ENCODE results near the gene CLCN2. TPM values are rescaled to one million over a fixed set of nuclear protein-coding genes. Genes with fewer than 3 reads are reported as not detected.

Gene CLCN2
- total and polyA plus RNA-seq, 7 experiments from 2014 or later = 0.91 to 6.0 (median 3.8) TPM

DNA sequence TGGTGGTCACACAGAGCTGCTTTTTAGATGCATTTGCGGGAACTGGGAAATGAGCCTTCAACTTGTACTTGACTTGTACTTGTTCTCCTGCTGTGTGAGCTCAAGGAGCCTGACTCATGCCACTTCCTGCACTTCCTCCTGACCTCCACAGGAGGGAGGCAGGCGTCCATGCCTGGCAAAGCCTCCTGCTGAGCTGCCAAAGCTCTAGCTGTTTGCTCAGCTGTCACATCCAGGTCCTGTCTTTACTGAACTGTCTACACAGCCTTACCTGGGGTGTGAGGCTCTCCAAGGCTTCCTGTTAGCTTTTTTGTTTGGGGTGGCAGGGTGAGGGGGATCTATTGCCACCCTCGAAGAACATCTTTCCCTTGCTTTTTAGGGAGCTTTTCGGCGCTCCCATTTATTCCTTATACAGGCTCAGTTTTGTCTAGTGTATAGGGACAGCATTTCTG, 10.2 kb upstream of the CLCN2 start:
- no peaks in the 10 kb centered on the region for H3K27me3 ChIP-seq (ENCODE audit: control insufficient read depth in 2 of 2, insufficient read depth in 2 of 2, low read length in 2 of 2)
- intact Hi-C loops (cut with micrococcal nuclease) = loop anchor here (1.0 to 5.0 kb wide), 5 partner anchors 46 to 406 kb away; no protein-coding TSS in a partner anchor
- H3K36me3 ChIP-seq (ENCODE audit: control insufficient read depth in 2 of 3, insufficient read depth in 3 of 3, low read length in 3 of 3) = peaks cover 0 to 26% (median 6%) of the 10 kb centered on the region in 3 experiments
- peaks cover 5 to 18% (median 10%) of the 10 kb centered on the region in 7 donors for H3K4me1 Mint-ChIP-seq
- peaks cover 6 to 24% (median 18%) of the 10 kb centered on the region in 5 donors for H3K36me3 Mint-ChIP-seq
- H3K9me3 ChIP-seq (ENCODE audit: control insufficient read depth in 2 of 3, low read length in 3 of 3) = no peaks in the 10 kb centered on the region
- POLR2A ChIA-PET = interaction anchor here (2.0 kb wide), 1 partner anchor 9 kb away, joined by 7 read pairs; no protein-coding TSS in a partner anchor
- no peak overlapping the region for H3K4me3 Mint-ChIP-seq
- H3K27ac Mint-ChIP-seq = peak overlapping the region in 8 of 9 donors; percentile 4 to 65 (median 26)
- H3K9me3 Mint-ChIP-seq = peaks cover 0 to 5% (median 0%) of the 10 kb centered on the region in 11 donors
- peak; percentile 42 to 70 (median 59) for DNase-seq
- no peaks in the 10 kb centered on the region for H3K4me1 ChIP-seq (ENCODE audit: control insufficient read depth in 2 of 2, insufficient read depth in 2 of 2, low read length in 2 of 2)
- peak; percentile 96 for ATAC-seq
- H3K27ac ChIP-seq (ENCODE audit: low read depth, low read length) = no peak overlapping the region
- peaks cover 4 to 27% (median 8%) of the 10 kb centered on the region in 5 donors for H3K27me3 Mint-ChIP-seq
- CTCF ChIA-PET = interaction anchor here (0.6 to 3.5 kb wide), 16 partner anchors 9 to 804 kb away, joined by 3 to 32 read pairs (median 4); no protein-coding TSS in a partner anchor
- H3K4me3 ChIP-seq (ENCODE audit: low read length) = no peak overlapping the region

DNA sequence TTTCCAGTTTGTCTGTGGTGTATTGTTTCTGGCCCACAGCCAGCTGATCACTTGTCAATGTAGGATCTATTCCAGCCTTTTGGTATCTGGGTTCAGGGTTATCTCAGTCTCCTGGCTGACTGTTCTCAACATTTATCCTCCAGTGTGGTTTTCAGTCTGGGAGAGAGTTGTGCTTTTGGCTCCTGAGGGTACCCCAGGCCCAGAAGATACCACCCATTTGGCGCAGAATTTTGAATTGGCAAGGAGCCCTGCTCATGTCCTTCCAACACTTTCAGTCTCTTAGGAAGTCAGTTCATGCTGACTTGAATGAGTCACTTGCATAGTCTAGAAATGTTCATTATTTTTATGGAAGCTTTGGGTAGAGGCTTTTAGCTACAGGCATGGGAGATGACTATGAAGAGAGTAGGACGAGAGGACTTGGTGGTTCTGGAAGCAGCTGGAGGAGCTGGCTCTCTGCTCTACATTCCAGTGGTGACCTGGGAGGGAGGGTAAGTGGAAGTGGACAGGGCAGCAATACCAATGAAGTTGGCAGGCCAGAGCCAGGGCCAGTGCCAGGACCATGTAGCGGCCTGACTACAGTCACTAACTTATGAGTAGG, 7.3 kb upstream of the CLCN2 start:
- no peak overlapping the region for H3K4me3 Mint-ChIP-seq
- intact Hi-C loops (cut with micrococcal nuclease) = loop anchor here in 1 of 2 donors (10.0 kb wide), 2 partner anchors 484 to 1126 kb away; partner anchors contain the start of genes PARL and TMEM41A
- POLR2A ChIA-PET = interaction anchor here (1.7 kb wide), 1 partner anchor 11 kb away, joined by 4 read pairs; the partner anchor contains the start of gene CHRD

DNA sequence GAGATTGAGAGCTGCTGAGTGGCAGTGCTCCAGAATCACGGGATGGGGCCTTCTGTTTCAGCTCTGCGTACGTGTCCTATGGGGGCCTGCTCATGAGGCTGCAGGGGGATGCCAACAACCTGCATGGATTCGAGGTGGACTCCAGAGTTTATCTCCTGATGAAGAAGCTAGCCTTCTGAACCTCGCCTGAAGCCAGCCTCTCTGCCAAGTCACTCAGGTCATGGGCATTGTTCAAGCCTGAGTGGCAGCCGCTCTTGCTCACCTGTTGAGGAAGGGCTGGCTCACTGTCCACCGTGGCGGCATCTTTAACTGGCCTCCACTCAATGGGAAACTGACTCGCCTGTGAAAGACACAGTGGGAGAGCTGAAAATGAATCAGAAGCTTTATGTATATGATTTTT, 6.7 kb upstream of the CLCN2 start:
- no peak overlapping the region for H3K27ac ChIP-seq (ENCODE audit: low read depth, low read length)
- Mint-ChIP-seq H3K4me1 (peaks cover 17 to 35% (median 28%) of the 10 kb centered on the region in 7 donors), H3K36me3 (peaks cover 6 to 38% (median 26%) of the 10 kb centered on the region in 5 donors), H3K27ac (peak overlapping the region in 2 of 9 donors; percentile 54 to 58), H3K4me3 (no peak overlapping the region), H3K9me3 (peaks cover 0 to 6% (median 0%) of the 10 kb centered on the region in 11 donors), H3K27me3 (peaks cover 0 to 7% (median 0%) of the 10 kb centered on the region in 5 donors)
- intact Hi-C loops (cut with micrococcal nuclease) = loop anchor here in 1 of 2 donors (10.0 kb wide), 2 partner anchors 483 to 1127 kb away; partner anchors contain the start of genes PARL and TMEM41A
- ATAC-seq (no peak), DNase-seq (no peak)
- no peaks in the 10 kb centered on the region for H3K9me3 ChIP-seq (ENCODE audit: control insufficient read depth in 2 of 3, low read length in 3 of 3)
- ChIA-PET POLR2A (interaction anchor here (1.7 kb wide), 1 partner anchor 12 kb away, joined by 4 read pairs; the partner anchor contains the start of gene CHRD), CTCF (interaction anchor here (0.6 kb wide), 2 partner anchors 220 to 379 kb away, joined by 3 read pairs; no protein-coding TSS in a partner anchor)
- H3K36me3 ChIP-seq (ENCODE audit: control insufficient read depth in 2 of 3, insufficient read depth in 3 of 3, low read length in 3 of 3) = peaks cover 0 to 33% (median 7%) of the 10 kb centered on the region in 3 experiments
- H3K27me3 ChIP-seq (ENCODE audit: control insufficient read depth in 2 of 2, insufficient read depth in 2 of 2, low read length in 2 of 2) = no peaks in the 10 kb centered on the region
- peaks cover 5 to 13% of the 10 kb centered on the region in 2 donors for H3K4me1 ChIP-seq (ENCODE audit: control insufficient read depth in 2 of 2, insufficient read depth in 2 of 2, low read length in 2 of 2)
- H3K4me3 ChIP-seq (ENCODE audit: low read length) = no peak overlapping the region

More for the DNA sequence above, 7.3 kb upstream of the CLCN2 start:
- peak overlapping the region in 4 of 9 donors; percentile 12 to 65 (median 62) for H3K27ac Mint-ChIP-seq
- H3K9me3 ChIP-seq (ENCODE audit: control insufficient read depth in 2 of 3, low read length in 3 of 3) = no peaks in the 10 kb centered on the region
- peaks cover 6 to 34% (median 26%) of the 10 kb centered on the region in 5 donors for H3K36me3 Mint-ChIP-seq
- peaks cover 0 to 1% (median 0%) of the 10 kb centered on the region in 11 donors for H3K9me3 Mint-ChIP-seq
- peak overlapping the region; percentile 14 for H3K27ac ChIP-seq (ENCODE audit: low read depth, low read length)
- H3K4me3 ChIP-seq (ENCODE audit: low read length) = no peak overlapping the region
- H3K36me3 ChIP-seq (ENCODE audit: control insufficient read depth in 2 of 3, insufficient read depth in 3 of 3, low read length in 3 of 3) = peaks cover 0 to 33% (median 7%) of the 10 kb centered on the region in 3 experiments
- H3K27me3 Mint-ChIP-seq = peaks cover 0 to 5% (median 0%) of the 10 kb centered on the region in 5 donors
- peaks cover 15 to 31% (median 25%) of the 10 kb centered on the region in 7 donors for H3K4me1 Mint-ChIP-seq
- DNase-seq (no peak), ATAC-seq (no peak)
- CTCF ChIA-PET = interaction anchor here (0.6 kb wide), 2 partner anchors 220 to 379 kb away, joined by 3 read pairs; no protein-coding TSS in a partner anchor
- H3K4me1 ChIP-seq (ENCODE audit: control insufficient read depth in 2 of 2, insufficient read depth in 2 of 2, low read length in 2 of 2) = peaks cover 5 to 12% of the 10 kb centered on the region in 2 donors
- no peaks in the 10 kb centered on the region for H3K27me3 ChIP-seq (ENCODE audit: control insufficient read depth in 2 of 2, insufficient read depth in 2 of 2, low read length in 2 of 2)

DNA sequence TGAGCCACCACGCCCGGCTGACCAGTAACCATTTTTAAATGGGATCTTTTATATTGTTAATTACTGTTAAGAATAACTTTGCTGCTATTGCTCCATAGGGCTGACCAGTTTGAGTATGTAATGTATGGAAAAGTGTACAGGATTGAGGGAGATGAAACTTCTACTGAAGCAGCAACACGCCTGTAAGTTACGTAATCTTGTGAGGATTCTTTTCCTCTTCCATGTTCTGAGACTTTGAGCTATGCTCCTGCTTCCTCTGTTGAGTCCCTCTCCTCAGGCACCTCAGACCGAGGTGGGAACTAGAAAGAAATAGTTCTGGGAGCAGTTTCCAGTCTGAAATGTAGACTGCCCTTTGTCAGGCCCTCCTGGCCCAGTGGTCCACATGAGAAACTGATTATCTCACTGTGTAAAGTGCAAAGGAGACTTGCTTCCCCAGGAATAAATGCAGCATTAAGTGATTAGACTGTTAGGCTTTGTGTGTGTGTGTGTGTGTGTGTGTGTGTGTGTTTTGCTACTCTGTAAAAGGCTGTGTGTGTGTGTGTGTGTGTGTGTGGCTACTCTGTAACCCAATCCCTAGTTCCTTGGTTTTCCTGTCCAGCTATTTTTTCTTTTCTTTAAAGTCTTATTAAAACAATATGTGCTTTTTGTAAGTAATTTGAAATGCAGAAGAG, 5.3 kb upstream of the CLCN2 start:
- intact Hi-C loops (cut with micrococcal nuclease) = loop anchor here in 1 of 2 donors (10.0 kb wide), 2 partner anchors 482 to 1128 kb away; partner anchors contain the start of genes PARL and TMEM41A
- Mint-ChIP-seq H3K27ac (peak overlapping the region in 3 of 9 donors; percentile 33 to 53 (median 38)), H3K27me3 (peaks cover 0 to 6% (median 0%) of the 10 kb centered on the region in 5 donors), H3K36me3 (peaks cover 6 to 38% (median 26%) of the 10 kb centered on the region in 5 donors), H3K4me3 (peak overlapping the region in 1 of 10 donors; percentile 26), H3K9me3 (peaks cover 0 to 7% (median 0%) of the 10 kb centered on the region in 11 donors), H3K4me1 (peaks cover 20 to 37% (median 27%) of the 10 kb centered on the region in 7 donors)
- Histone ChIP-seq H3K36me3 (ENCODE audit: control insufficient read depth in 2 of 3, insufficient read depth in 3 of 3, low read length in 3 of 3) (peaks cover 0 to 38% (median 7%) of the 10 kb centered on the region in 3 experiments), H3K4me1 (ENCODE audit: control insufficient read depth in 2 of 2, insufficient read depth in 2 of 2, low read length in 2 of 2) (peaks cover 5 to 13% of the 10 kb centered on the region in 2 donors), H3K27ac (ENCODE audit: low read depth, low read length) (no peak overlapping the region), H3K4me3 (ENCODE audit: low read length) (no peak overlapping the region), H3K9me3 (ENCODE audit: control insufficient read depth in 2 of 3, low read length in 3 of 3) (no peaks in the 10 kb centered on the region), H3K27me3 (ENCODE audit: control insufficient read depth in 2 of 2, insufficient read depth in 2 of 2, low read length in 2 of 2) (no peaks in the 10 kb centered on the region)
- ATAC-seq (no peak), DNase-seq (no peak)
- ChIA-PET CTCF (interaction anchor here (0.7 kb wide), 1 partner anchor 24 kb away, joined by 3 read pairs; no protein-coding TSS in a partner anchor), POLR2A (no interaction called here)

DNA sequence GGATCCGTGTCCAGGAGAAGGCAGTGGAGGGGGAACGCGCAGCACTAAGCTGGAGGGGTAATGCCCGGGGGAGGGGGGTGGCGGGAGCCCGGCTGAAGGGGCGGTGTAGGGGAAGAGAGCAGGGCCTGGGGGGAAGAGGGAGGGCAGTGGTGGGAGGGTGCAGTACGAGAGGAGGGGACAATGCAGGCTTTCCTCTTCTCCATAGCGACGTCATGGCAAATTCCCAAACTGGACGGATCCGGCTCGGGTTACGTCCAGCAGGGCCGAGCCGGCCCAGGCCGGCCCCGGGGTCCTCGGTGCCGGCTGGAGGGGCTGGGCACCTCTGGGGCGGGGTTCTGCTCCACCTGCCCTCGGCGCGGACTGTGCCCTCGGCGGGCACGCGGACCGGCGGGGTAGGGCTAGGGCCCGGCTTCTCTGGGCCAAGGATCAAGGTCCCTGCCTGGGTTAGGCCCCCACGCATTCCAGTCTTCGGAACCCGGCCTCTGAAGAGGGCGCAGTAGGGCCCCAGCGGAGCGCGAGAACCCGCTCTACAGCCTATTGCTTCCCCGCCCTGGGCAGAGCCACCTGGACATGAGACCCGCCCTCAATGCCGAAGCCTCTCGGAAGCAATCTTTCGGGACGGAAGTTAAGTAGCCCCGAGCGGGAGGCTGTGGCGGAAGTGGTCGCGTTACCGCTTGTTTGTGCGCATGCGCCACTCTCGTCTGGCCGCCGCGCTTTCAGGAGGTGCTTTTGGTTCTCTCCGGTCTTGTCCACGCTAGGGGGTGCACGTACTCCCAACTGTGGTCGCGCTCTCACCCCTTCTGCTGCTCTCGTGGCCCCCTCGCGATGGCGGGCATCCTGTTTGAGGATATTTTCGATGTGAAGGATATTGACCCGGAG, 1.5 kb upstream of the CLCN2 start:
- H3K4me1 Mint-ChIP-seq = peaks cover 25 to 37% (median 30%) of the 10 kb centered on the region in 7 donors
- DNase-seq (peak; percentile 74 to 94 (median 90)), ATAC-seq (peak; percentile 87)
- no peaks in the 10 kb centered on the region for H3K27me3 ChIP-seq (ENCODE audit: control insufficient read depth in 2 of 2, insufficient read depth in 2 of 2, low read length in 2 of 2)
- peaks cover 0 to 7% (median 0%) of the 10 kb centered on the region in 11 donors for H3K9me3 Mint-ChIP-seq
- intact Hi-C loops (cut with micrococcal nuclease) = loop anchor here (1.0 to 10.0 kb wide), 18 partner anchors 28 to 1574 kb away; partner anchors contain the start of genes EEF1AKMT4 (in 2 of the 2), EIF2B5 (in 2 of the 2), EIF4G1 (in 2 of the 2) and MAGEF1 (in 2 of the 2)
- H3K4me3 ChIP-seq (ENCODE audit: low read length) = peak overlapping the region; percentile 97
- H3K36me3 ChIP-seq (ENCODE audit: control insufficient read depth in 2 of 3, insufficient read depth in 3 of 3, low read length in 3 of 3) = peaks cover 0 to 21% (median 7%) of the 10 kb centered on the region in 3 experiments
- POLR2A ChIA-PET = interaction anchor here (0.6 to 2.4 kb wide), 4 partner anchors 9 to 228 kb away, joined by 3 to 7 read pairs (median 4); partner anchors contain the start of gene EIF2B5
- peak overlapping the region; percentile 84 for H3K27ac ChIP-seq (ENCODE audit: low read depth, low read length)
- peak overlapping the region; percentile 91 to 98 (median 97) for H3K27ac Mint-ChIP-seq
- H3K9me3 ChIP-seq (ENCODE audit: control insufficient read depth in 2 of 3, low read length in 3 of 3) = no peaks in the 10 kb centered on the region
- H3K4me1 ChIP-seq (ENCODE audit: control insufficient read depth in 2 of 2, insufficient read depth in 2 of 2, low read length in 2 of 2) = peaks cover 11 to 13% of the 10 kb centered on the region in 2 donors
- H3K4me3 Mint-ChIP-seq = peak overlapping the region; percentile 95 to 100 (median 99)
- peaks cover 0 to 13% (median 0%) of the 10 kb centered on the region in 5 donors for H3K27me3 Mint-ChIP-seq
- CTCF ChIA-PET = interaction anchor here (0.7 to 1.1 kb wide), 4 partner anchors 12 to 424 kb away, joined by 3 read pairs; no protein-coding TSS in a partner anchor
- peaks cover 3 to 26% (median 16%) of the 10 kb centered on the region in 5 donors for H3K36me3 Mint-ChIP-seq

Measured in naive thymus-derived CD4-positive, alpha-beta T cell (primary cell).